IMR-90 (cell line): ENCODE data around the gene ADRB2. TPM values are rescaled to one million over a fixed set of nuclear protein-coding genes. Genes with fewer than 3 reads are reported as not detected.

Source experiments
- ATAC-seq: fragments of 200-7000 bp; cut with Tn5 transposase; 2 replicates; pipeline ENCODE4 v1.9.1; 2020; ENCODE audit warnings: low read depth, mild to moderate bottlenecking, moderate library complexity
- BruUV-seq: library from RNA; stranded (reverse); fragments of 400-500 nt; replicated peaks from 2 replicates; lab custom pipeline; 2021; lab: Mats Ljungman, UMichigan
- CTCF ChIA-PET: fragments of 300-600 bp; formaldehyde crosslinking; extraction: SDS; loops from one replicate; lab custom pipeline; 2021; ENCODE audit warnings: antibody characterized with exemption; lab: Yijun Ruan, JAX
- POLR2A ChIA-PET: fragments of 300-600 bp; sonication (Branson Sonifier 250); formaldehyde crosslinking; loops from one replicate; lab custom pipeline; 2022; ENCODE audit warnings: antibody characterized with exemption; ENCODE audit not compliant: unreplicated experiment; lab: Charles Lee
- DNase-seq: peaks from one replicate; pipeline ENCODE4 v3.0.0; 2013
- H2AFZ ChIP-seq: replicated peaks from 2 replicates; pipeline ENCODE3; 2013; ENCODE audit warnings: low read length, mild to moderate bottlenecking; ENCODE audit not compliant: poor library complexity
- H2AK5ac ChIP-seq: 2 replicates; pipeline ENCODE4 v1.6.1; 2013; ENCODE audit warnings: low read depth, low read length, inconsistent platforms
- H2AK9ac ChIP-seq: replicated peaks from 2 replicates; pipeline ENCODE3; 2013; ENCODE audit warnings: mild to moderate bottlenecking, low read depth, low read length, moderate library complexity; ENCODE audit not compliant: poor library complexity
- H2BK120ac ChIP-seq: 2 replicates; pipeline ENCODE4 v1.6.1; 2013; ENCODE audit warnings: low read depth, low read length, inconsistent platforms
- H2BK15ac ChIP-seq: 3 replicates; pipeline ENCODE4 v1.6.1; 2013; ENCODE audit warnings: low read depth, low read length, inconsistent platforms
- H2BK20ac ChIP-seq: 2 replicates; pipeline ENCODE4 v1.6.1; 2013; ENCODE audit warnings: low read depth, mild to moderate bottlenecking, inconsistent platforms, low read length, moderate library complexity
- H2BK5ac ChIP-seq: 2 replicates; pipeline ENCODE4 v1.6.1; 2013; ENCODE audit warnings: mild to moderate bottlenecking, low read depth, low read length, inconsistent platforms; ENCODE audit not compliant: poor library complexity, severe bottlenecking
- H3K14ac ChIP-seq: replicated peaks from 2 replicates; pipeline ENCODE4 v1.6.1; 2013; ENCODE audit warnings: low read depth, low read length, inconsistent platforms
- H3K18ac ChIP-seq: 2 replicates; pipeline ENCODE4 v1.6.1; 2013; ENCODE audit warnings: low read depth, low read length, control low read depth
- H3K23ac ChIP-seq: 2 replicates; pipeline ENCODE4 v1.6.1; 2013; ENCODE audit warnings: low read depth, low read length, inconsistent platforms
- H3K27ac ChIP-seq: 2 replicates; pipeline ENCODE4 v1.5.1; 2013; ENCODE audit warnings: mild to moderate bottlenecking, control low read depth, low read length; ENCODE audit not compliant: insufficient read depth
- H3K27me3 ChIP-seq: 2 replicates; pipeline ENCODE4 v1.6.1; 2013; ENCODE audit warnings: low read length; ENCODE audit not compliant: control insufficient read depth, insufficient read depth
- H3K36me3 ChIP-seq: 2 replicates; pipeline ENCODE4 v1.6.1; 2013; ENCODE audit warnings: low read length, mixed read lengths; ENCODE audit not compliant: control insufficient read depth, insufficient read depth
- H3K4ac ChIP-seq: 2 replicates; pipeline ENCODE4 v1.6.1; 2013; ENCODE audit warnings: low read depth, low read length, inconsistent platforms
- H3K4me1 ChIP-seq: 2 replicates; pipeline ENCODE4 v1.6.1; 2013; ENCODE audit warnings: low read length, mixed read lengths; ENCODE audit not compliant: control insufficient read depth, insufficient read depth
- H3K4me2 ChIP-seq: 2 replicates; pipeline ENCODE4 v1.6.1; 2013; ENCODE audit warnings: low read depth, mild to moderate bottlenecking, control low read depth, low read length, moderate library complexity
- H3K4me3 ChIP-seq: 2 replicates; pipeline ENCODE4 v1.5.1; 2013; ENCODE audit warnings: low read depth, mild to moderate bottlenecking, control low read depth, low read length, moderate library complexity; ENCODE audit not compliant: insufficient read depth
- H3K56ac ChIP-seq: 2 replicates; pipeline ENCODE4 v1.6.1; 2013; ENCODE audit warnings: low read length, inconsistent platforms; ENCODE audit not compliant: insufficient read depth; ENCODE audit errors: extremely low read depth
- H3K79me1 ChIP-seq, 2 experiments: 2 replicates each; pipeline ENCODE4 v1.6.1; 2013; ENCODE audit warnings: low read length in 2 of 2, inconsistent platforms in 1 of 2, low read depth in 1 of 2
- H3K9ac ChIP-seq: 2 replicates; pipeline ENCODE4 v1.6.1; 2013; ENCODE audit warnings: low read depth, low read length, control low read depth
- H3K9me1 ChIP-seq: 2 replicates; pipeline ENCODE4 v1.6.1; 2013; ENCODE audit warnings: low read length, inconsistent platforms; ENCODE audit not compliant: insufficient read depth
- H3K9me3 ChIP-seq: 2 replicates; pipeline ENCODE4 v1.6.1; 2013; ENCODE audit warnings: low read length; ENCODE audit not compliant: control insufficient read depth, insufficient read depth
- H4K20me1 ChIP-seq: 2 replicates; pipeline ENCODE4 v1.6.1; 2013; ENCODE audit warnings: low read length, inconsistent platforms; ENCODE audit not compliant: insufficient read depth
- H4K5ac ChIP-seq: 2 replicates; pipeline ENCODE4 v1.6.1; 2013; ENCODE audit warnings: mild to moderate bottlenecking, low read depth, low read length, control low read depth
- H4K8ac ChIP-seq, 2 experiments: 2 replicates each; pipeline ENCODE4 v1.6.1; 2013; ENCODE audit warnings: low read depth in 2 of 2, low read length in 2 of 2, control low read depth in 1 of 2, inconsistent platforms in 1 of 2
- H4K91ac ChIP-seq: 2 replicates; pipeline ENCODE4 v1.6.1; 2013; ENCODE audit warnings: low read depth, low read length, inconsistent platforms; ENCODE audit not compliant: insufficient read depth
- BHLHE40 ChIP-seq: fragments of 150-350 bp; IDR thresholded peaks from 2 replicates; pipeline ENCODE4 v1.6.1; 2016; ENCODE audit warnings: mild to moderate bottlenecking, low read depth, low read length
- CHD1 ChIP-seq: IDR thresholded peaks from 2 replicates; pipeline ENCODE4 v1.6.1; 2012; ENCODE audit warnings: low read depth, low read length, improper control_type of control experiment
- FOS ChIP-seq: fragments of 150-350 bp; IDR thresholded peaks from 2 replicates; pipeline ENCODE4 v1.6.1; 2016; ENCODE audit warnings: low read depth, low read length
- MAFK ChIP-seq: IDR thresholded peaks from 2 replicates; pipeline ENCODE4 v1.6.1; 2012; ENCODE audit warnings: low read depth, low read length, improper control_type of control experiment
- NFE2L2 ChIP-seq: fragments of 150-350 bp; IDR thresholded peaks from 2 replicates; pipeline ENCODE4 v1.6.1; 2016; ENCODE audit warnings: low read depth, mild to moderate bottlenecking, low read length
- SMC3 ChIP-seq: fragments of 150-350 bp; IDR thresholded peaks from 2 replicates; pipeline ENCODE4 v1.6.1; 2016; ENCODE audit warnings: low read depth, mild to moderate bottlenecking, antibody characterized with exemption, low read length, moderate library complexity
- USF2 ChIP-seq: fragments of 150-350 bp; IDR thresholded peaks from 2 replicates; pipeline ENCODE4 v1.6.1; 2017; ENCODE audit warnings: mild to moderate bottlenecking, antibody characterized with exemption, low read length, low read depth
- WGBS, 2 experiments: methylation state at CpG; one replicate each; pipeline versions ENCODE4 v1.1.5 to v1.1.7; 2013; ENCODE audit warnings: missing lambda C conversion rate in 2 of 2; ENCODE audit not compliant: insufficient read length in 1 of 2; ENCODE audit errors: extremely low coverage in 2 of 2; 5-methylcytosine and 5-hydroxymethylcytosine counted together
- dilution Hi-C: fragments of 300-500 bp; cut with HindIII; formaldehyde crosslinking; loops from one replicate; pipeline ENCODE4 v1.14.3; 2018; ENCODE audit warnings: low sequenced_read_pairs; ENCODE audit not compliant: unreplicated experiment
- in situ Hi-C: fragments of 300-500 bp; cut with MboI; formaldehyde crosslinking; loops from 3 replicates; pipeline ENCODE4 v1.14.3; 2019; ENCODE audit warnings: low sequenced_read_pairs, inconsistent platforms, mixed read lengths
- intact Hi-C: fragments of 100-400 bp; cut with micrococcal nuclease; formaldehyde crosslinking; loops from 2 replicates; pipeline ENCODE4 v1.10.0; 2022
- polyA plus RNA-seq, 3 experiments: library from polyadenylated mRNA; depleted of rRNA; stranded (reverse); fragments of >200 nt; gene quantifications; 2 replicates each; pipeline ENCODE4 v1.2.3, GENCODE V29; 2012; ENCODE audit warnings: low replicate concordance in 1 of 3
- total RNA-seq: library from RNA; depleted of rRNA; stranded (reverse); fragments of >200 nt; gene quantifications from 2 replicates; pipeline ENCODE4 v1.2.3, GENCODE V29; 2012

ADRB2 gene
- total and polyA plus RNA-seq, 2 of the 4 experiments (the other 2 are of a cell fraction) = 1.6 to 3.4 TPM

- DNase-seq (peak; percentile 84), ATAC-seq (peak; percentile 94)
- intact Hi-C loops = no loop called here
- Histone ChIP-seq H3K56ac (no peak overlapping the region), H2AK9ac (no peak overlapping the region), H3K4me2 (no peak overlapping the region), H3K9ac (no peak overlapping the region), H3K79me1 (no peaks in the 10 kb centered on the region), H3K27ac (no peak overlapping the region), H3K4me3 (no peak overlapping the region), H4K91ac (no peak overlapping the region), H3K18ac (no peak overlapping the region), H4K8ac (no peak overlapping the region), H3K23ac (no peak overlapping the region), H2BK120ac (no peak overlapping the region), H3K27me3 (peaks cover 7% of the 10 kb centered on the region), H3K14ac (no peak overlapping the region), H3K4ac (no peak overlapping the region), H2AK5ac (no peak overlapping the region), H3K36me3 (no peaks in the 10 kb centered on the region), H3K9me1 (no peaks in the 10 kb centered on the region), H4K5ac (no peak overlapping the region), H3K4me1 (peaks cover 2% of the 10 kb centered on the region; the same call in 1 of the 2 replicates), H4K20me1 (no peaks in the 10 kb centered on the region), H2BK20ac (no peak overlapping the region), H2AFZ (no peak overlapping the region), H2BK15ac (no peak overlapping the region), H3K9me3 (no peaks in the 10 kb centered on the region), H2BK5ac (no peak overlapping the region)
- POLR2A ChIA-PET = no interaction called here
- dilution Hi-C loops = no loop called here
- CTCF ChIA-PET = no interaction called here
- no TSS peak for BruUV-seq
- no CpG with 5 or more reads among the region's 1 CpG for WGBS, 2 experiments
- TF ChIP-seq FOS (peak; percentile 84), CHD1 (no peak), BHLHE40 (peak; percentile 28; the same call in 1 of the 2 replicates), MAFK (no peak), USF2 (no peak), NFE2L2 (no peak), SMC3 (peak; percentile 22; the same call in 1 of the 2 replicates)
- in situ Hi-C loops = no loop called here
These were observed 49.6 kb upstream of the ADRB2 start for GRCh38 chr5:148776780-148777179.
